HCEC 1CT (cell line): ENCODE results near the gene HDAC9.
"Not testable (repeated sequence)": the region's sequence is repeated elsewhere in the genome, so short reads cannot be mapped to it uniquely, and the experiment has no call there.

Source experiments
- DNase-seq: peaks from one replicate; pipeline ENCODE4 v3.0.0-alpha.2; 2017

HDAC9 gene

GRCh38 chr7:18905316-18905943 lies 409.9 kb downstream of the HDAC9 start:
- DNase-seq = no peak

- no peak for DNase-seq
Measured at GRCh38 chr7:18906901-18907300, 411.4 kb downstream of the HDAC9 start.

- no peak for DNase-seq
Measured at GRCh38 chr7:18913106-18913505, 417.6 kb downstream of the HDAC9 start.

- no peak for DNase-seq
Measured at GRCh38 chr7:18916826-18917225, 421.3 kb downstream of the HDAC9 start.

GRCh38 chr7:18927134-18927533 lies 431.6 kb downstream of the HDAC9 start:
- peak; percentile 38 for DNase-seq

- DNase-seq = peak; percentile 18
Measured at GRCh38 chr7:18936265-18936664, 440.7 kb downstream of the HDAC9 start.

- DNase-seq = no peak
Measured at GRCh38 chr7:18939771-18940592, 444.4 kb downstream of the HDAC9 start.

- no peak for DNase-seq
Measured at GRCh38 chr7:18940593-18941134, 445.1 kb downstream of the HDAC9 start.

GRCh38 chr7:18941207-18941606 lies 445.7 kb downstream of the HDAC9 start:
- no peak for DNase-seq

GRCh38 chr7:18948521-18948920 lies 453.0 kb downstream of the HDAC9 start:
- DNase-seq = no peak

GRCh38 chr7:18952846-18953245 lies 457.3 kb downstream of the HDAC9 start:
- DNase-seq = no peak

- peak; percentile 91 for DNase-seq
Measured at GRCh38 chr7:18958627-18959026, 463.1 kb downstream of the HDAC9 start.

GRCh38 chr7:18960725-18961124 lies 465.2 kb downstream of the HDAC9 start:
- DNase-seq = peak; percentile 6

- DNase-seq = peak; percentile 18
Measured at GRCh38 chr7:18962031-18962430, 466.5 kb downstream of the HDAC9 start.

- DNase-seq = no peak
Measured at GRCh38 chr7:18965657-18966056, 470.1 kb downstream of the HDAC9 start.

GRCh38 chr7:18967755-18968154 lies 472.2 kb downstream of the HDAC9 start:
- not testable (repeated sequence) for DNase-seq

- no peak for DNase-seq
Measured at GRCh38 chr7:18971839-18972238, 476.3 kb downstream of the HDAC9 start.

- DNase-seq = peak; percentile 34
Measured at GRCh38 chr7:18974803-18975202, 479.3 kb downstream of the HDAC9 start.

GRCh38 chr7:18975276-18975675 lies 479.7 kb downstream of the HDAC9 start:
- no peak for DNase-seq

- DNase-seq = no peak
Measured at GRCh38 chr7:18975689-18976280, 480.2 kb downstream of the HDAC9 start.

- peak; percentile 45 for DNase-seq
Measured at GRCh38 chr7:18976715-18977471, 481.3 kb downstream of the HDAC9 start.

- DNase-seq = peak; percentile 97
Measured at GRCh38 chr7:18978108-18978495, 482.6 kb downstream of the HDAC9 start.

- DNase-seq = not testable (repeated sequence)
Measured at GRCh38 chr7:18990700-18991099, 495.2 kb downstream of the HDAC9 start.
